Inflammatory macrophage (primary cell): ENCODE results near the gene ANGEL1.

Experiments used
- DNase-seq, 2 donors: peaks; one replicate each; pipeline ENCODE4 v3.0.0-alpha.2; 2020 to 2022

The ANGEL1 gene

DNA sequence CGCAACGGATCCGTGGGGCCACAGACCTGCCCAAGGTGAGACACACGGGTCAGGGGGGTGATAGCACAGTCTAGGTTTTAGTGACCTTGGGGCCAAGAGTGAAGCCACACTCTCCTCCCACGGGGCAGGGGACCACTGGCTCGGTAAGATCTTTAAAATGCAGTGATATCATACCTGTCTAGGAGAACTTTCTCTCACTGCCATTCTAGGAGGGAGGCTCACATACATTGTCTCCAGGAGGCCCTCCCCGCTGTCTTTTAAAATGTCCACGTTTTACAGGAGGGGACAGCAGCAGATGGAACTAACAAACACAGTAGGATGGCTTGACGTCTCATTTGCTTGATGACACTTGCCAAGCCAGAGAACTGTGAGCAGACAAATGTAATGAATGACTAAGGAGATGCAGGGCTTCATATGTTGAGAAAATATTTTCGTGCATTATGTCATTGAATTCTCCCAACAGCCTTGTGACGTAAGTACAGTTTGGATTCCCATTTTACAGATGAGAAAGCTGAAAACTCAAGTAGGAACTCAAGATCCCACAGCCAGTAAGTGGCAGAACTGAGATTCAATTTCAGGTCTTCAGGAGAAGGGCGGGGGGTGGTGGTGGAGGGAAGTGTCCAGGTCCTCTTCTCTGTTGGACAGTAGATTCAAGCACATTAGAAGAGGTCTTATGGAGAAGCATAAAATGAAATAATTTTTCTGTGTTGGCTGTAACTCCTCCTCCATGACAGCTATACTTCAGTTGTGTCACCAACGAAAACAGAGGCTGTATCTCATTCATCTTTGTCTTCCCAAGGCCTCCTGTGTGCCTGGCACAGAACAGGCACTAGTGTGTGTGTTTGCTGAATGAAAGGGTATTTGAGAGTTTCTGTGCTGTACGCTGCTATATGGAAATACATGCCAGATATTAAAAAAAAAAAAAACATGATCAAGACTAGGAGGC is 49.3 kb downstream of the ANGEL1 start:
- DNase-seq: peak; percentile 31 to 54

DNA sequence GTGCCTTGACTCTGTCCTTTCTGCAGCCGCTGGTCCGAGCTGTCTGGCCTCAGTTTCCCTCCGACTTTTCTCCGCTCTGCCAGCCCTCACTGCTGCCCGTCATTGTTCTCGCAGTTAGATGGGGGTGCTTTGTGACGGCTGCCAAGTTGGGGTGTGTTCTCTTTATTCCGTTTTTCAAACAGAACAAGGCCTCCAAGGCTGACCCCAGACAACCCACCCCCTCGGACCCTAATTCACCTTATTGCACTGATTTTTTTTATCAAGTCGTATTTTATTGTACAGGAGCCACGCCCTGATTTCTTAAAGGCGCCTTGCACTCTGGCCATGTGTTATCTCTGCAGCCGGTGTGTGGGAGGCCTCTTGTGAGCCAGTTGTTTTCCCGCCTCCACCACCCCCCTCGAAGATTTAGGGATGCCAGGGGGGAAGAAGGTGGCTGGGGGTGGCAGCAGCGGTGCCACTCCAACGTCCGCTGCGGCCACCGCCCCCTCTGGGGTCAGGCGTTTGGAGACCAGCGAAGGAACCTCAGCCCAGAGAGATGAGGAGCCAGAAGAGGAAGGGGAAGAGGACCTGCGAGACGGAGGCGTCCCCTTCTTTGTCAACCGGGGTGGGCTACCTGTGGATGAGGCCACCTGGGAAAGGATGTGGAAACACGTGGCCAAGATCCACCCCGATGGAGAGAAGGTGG is 50.1 kb downstream of the ANGEL1 start:
- peak; percentile 24 to 66 for DNase-seq

DNA sequence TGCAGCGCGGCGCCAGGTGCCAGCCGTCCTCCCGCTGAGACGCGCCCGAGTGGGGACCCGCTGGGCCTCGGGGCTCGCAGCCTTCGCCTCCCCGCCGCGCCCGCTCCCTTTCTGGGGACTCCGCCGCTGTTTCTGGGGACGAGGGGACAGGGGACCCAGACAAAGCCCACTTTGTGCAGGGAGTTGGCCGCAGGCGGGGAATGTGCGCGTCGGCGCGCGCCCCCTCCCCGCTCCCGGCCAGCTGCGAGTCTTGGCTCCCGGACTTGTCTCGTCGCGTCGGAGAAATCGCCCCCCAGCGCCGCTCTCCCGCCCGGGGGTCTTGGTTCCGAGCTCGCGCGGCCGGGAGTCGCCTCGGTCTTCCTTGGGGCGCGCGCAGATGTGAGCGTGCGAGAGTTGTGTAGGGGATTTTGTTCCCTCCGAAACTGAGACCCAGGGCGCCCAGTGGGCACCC is 50.7 kb downstream of the ANGEL1 start:
- DNase-seq: no peak

DNA sequence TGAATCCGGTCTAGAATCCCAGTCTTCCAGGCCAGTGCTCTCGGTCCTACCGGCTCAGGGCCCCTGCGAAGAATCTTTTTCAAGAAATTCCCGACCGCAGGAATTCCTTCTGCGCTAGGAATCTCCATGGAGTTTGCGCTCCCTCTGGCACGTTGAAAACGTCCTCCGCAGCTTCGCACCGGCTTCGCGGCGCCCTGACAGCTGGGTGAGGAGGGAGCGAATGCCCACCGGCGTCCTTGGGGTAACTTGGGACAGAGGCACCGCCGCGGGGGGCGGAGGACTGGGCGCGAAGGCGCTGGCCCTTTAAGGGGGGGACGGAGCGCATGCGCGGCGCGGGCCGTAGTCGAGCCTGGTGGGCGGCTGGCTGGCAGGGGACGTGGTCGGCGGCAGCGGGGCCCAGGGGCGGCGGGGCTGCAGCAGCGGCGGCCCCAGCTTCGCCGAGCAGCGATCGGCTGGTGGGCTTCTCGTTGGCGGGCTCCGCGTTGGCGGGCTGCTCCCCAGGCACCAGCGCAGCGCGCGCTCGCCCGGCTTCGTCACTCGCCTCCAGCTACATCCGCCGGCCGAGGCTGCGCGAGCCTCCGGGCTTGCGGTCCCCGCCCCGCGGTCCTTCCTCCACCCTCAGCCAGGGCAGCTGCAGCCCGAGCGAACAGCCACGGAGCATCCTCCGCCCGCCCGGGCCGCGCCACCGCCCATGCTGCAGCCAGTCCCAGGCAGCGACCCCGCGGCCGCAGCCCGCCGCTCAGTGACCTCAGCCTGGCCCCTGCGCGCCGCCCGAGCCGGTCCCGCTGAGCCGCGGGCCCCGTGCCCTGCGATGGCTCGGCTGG is 51.3 kb downstream of the ANGEL1 start, which contains the start of gene VASH1:
TSS of gene VASH1 (plus strand) at position 333 of the 824 bp plus-strand sequence. CDS start 1,354 bp downstream, outside the sequence.
- DNase-seq: peak; percentile 69 to 80

DNA sequence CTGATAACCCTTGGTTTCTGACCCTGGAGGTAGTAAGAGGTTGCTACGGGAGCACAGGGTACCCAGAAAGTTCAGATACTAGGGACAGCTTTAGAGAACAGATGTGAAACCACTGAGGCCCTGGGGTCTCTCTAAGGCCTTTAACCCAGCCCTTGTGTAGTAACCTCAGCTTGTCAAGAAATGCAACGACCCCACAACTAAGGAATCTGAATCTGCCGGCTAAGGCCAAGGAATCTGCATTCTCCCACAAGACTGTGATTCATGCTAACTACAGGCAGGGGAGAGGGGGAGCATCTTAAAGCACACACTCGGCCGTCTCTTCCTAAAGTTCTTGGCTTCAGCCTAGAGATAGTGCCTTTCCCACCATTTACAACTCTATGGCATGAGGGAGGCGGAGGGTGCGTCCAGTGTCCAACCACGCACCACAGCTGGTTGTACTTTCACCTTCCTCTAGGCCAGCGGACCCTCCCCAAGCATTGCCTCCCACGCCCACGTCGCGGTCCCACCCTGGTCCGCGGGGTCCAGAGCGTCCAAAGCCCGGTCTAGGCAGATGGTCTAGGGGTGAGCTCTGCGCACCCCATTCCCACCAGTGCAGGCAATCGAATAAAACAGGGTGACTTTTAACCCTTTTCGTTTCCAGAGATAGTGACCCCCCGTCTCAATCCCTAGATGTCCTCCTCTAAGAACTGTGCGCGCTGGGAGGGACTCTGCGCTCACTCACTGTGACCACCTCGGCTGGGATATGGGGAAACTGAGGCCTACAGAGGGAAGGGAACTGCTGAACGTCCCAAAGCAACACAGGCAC is 52.1 kb downstream of the ANGEL1 start:
- DNase-seq: no peak

- DNase-seq: no peak
These were observed 53.1 kb downstream of the ANGEL1 start for GRCh38 chr14:76759589-76759988.

DNA sequence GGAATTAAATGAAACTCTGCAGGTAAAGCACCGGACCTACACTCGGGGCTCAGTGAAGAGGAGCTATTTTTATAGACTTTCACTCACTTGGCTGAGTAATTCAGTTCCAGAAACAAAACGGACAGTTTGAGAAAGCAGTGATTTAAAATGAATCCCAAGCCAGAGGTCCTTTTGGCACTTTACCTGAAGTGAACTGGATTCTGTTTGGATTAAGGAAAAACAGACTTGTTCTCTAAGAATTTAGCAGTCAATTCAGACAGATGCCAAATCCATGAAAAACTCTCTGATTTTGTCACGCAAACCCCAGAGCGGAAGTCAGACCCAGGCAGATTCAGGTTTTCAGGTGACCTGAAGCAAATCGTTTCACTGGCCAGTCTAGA is 56.3 kb downstream of the ANGEL1 start:
- DNase-seq: no peak

- no peak for DNase-seq
These were observed 56.9 kb downstream of the ANGEL1 start for GRCh38 chr14:76755610-76756370.

DNA sequence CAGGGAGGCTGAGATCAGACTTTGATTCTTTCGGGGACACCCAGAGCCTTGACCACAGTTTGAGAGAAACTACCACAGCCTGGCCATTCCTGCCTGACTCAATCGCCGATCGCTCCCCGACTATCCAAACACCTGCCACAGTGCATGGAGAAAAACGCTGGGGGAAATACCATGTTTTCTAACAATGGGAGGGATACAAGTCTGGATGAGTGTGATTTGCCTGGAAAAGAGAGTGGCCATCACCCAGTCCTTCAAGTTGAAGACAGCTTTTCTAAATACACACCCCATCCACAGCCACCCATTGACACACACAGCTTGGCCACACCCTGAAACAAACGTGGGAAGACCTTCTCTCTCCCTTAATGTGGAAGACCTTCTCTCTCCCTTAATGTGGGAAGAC is 58.1 kb downstream of the ANGEL1 start:
- DNase-seq: no peak

GRCh38 chr14:76753541-76754198 is 59.0 kb downstream of the ANGEL1 start:
- DNase-seq: peak in 1 of 2 donors; percentile 55

GRCh38 chr14:76752744-76753143 is 59.9 kb downstream of the ANGEL1 start:
- DNase-seq: no peak

DNA sequence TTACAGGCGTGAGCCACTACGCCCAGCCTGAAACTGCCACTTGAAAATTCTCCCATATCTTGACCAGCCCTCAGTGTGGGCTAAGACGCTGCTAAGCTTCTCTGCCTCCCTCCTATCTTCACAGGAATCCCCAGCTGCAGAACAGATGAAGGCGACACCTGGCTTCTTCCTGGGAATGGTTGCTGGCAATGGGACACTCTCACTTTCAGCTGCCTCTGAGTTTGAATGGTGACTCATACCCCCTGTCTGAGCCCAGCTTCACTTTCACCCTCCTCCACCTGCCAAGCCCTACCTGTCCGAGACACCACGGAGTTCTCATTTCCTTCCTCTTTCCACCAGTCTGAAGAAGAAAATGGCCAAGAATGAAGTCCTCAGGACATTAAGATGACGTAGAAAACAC is 69.7 kb downstream of the ANGEL1 start:
- DNase-seq: peak in 1 of 2 donors; percentile 46

GRCh38 chr14:76742185-76742584 is 70.5 kb downstream of the ANGEL1 start:
- no peak for DNase-seq

DNA sequence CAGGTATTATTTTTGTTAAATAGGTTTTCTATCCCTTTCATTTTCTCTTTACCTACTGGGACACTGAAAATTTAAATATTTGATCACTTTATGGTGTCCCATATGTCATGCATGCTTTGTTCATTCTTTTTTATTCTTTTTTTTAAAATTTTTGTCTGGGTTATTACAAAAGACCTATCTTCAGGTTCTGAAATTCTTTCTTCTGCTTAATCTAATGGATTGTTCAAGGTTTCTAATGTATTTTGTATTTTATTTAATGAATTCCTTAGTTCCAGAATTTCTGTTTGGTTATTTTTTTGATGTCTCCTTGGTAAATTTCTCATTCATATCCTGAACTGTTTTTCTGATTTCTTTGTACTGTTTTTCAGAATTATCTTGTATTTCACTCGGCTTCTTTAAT is 71.6 kb downstream of the ANGEL1 start:
- no peak for DNase-seq
